ENCODE measurements around the gene TIMM29. TPM values are rescaled to one million over a fixed set of nuclear protein-coding genes. Genes with fewer than 3 reads are reported as not detected.
A peak's percentile ranks its signal among the peaks of the same experiment; 100 is the strongest.

TIMM29 gene
- total RNA-seq (10 to 100 TPM in 5 of 6 donors, 1 to 10 TPM in 1; 7.9 to 11.6 (median 10.3) TPM), polyA plus RNA-seq (1 to 10 TPM; 7.8 to 9.8 TPM)

DNA sequence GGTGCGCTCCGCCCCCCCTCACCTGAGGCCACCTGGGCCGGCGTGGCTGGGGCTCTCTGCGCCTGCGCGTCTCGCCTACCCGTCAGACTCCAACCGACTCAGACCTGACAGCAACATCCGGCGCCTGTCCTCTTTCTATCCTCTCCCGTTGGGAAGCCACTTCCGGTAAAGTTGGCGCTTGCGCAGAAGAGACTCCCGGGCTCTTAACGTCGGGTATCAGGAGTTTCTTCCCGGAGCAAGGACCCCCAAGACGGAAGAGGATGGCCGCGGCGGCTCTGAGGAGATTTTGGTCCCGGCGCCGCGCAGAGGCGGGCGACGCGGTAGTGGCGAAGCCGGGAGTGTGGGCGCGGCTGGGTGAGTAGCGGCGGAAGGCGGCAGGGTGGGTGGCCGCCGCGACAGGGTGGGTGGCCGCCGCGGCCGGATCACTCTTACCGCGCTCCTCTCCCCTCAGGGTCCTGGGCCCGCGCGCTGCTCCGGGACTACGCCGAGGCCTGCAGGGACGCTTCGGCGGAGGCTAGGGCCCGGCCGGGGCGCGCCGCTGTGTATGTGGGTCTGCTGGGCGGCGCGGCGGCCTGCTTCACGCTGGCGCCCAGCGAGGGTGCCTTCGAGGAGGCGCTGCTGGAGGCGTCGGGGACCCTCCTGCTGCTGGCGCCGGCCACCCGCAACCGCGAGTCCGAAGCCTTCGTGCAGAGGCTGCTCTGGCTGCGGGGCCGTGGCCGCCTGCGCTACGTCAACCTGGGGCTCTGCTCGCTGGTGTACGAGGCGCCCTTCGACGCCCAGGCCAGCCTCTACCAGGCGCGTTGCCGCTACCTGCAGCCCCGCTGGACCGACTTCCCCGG is at the start of gene TIMM29, which contains the start of gene YIPF2:
Gene TIMM29 (plus strand): TSS at position 249 of the 839 bp plus-strand sequence. CDS start 12 bp downstream, at position 261.
Gene YIPF2 (minus strand): TSS at position 77 of the 839 bp plus-strand sequence. CDS start 229 bp downstream, outside the sequence.
- no peaks in the 10 kb centered on the region for H3K9me3 ChIP-seq
- no peaks in the 10 kb centered on the region for H3K27me3 ChIP-seq
- intact Hi-C loops (cut with DNase I) = no loop called here
- no peak for FAIRE-seq
- H3K27ac ChIP-seq = peak within 1 kb of the TSS; percentile 73 to 80 (median 78)
- H3K36me3 ChIP-seq = peaks cover 0 to 11% (median 0%) of the 10 kb centered on the region in 3 donors
- WGBS, 2 donors = 0% methylated on average over 61 to 96 of the region's 96 CpGs
- peaks cover 0 to 7% (median 0%) of the 10 kb centered on the region in 3 donors for H3K4me1 ChIP-seq
- ATAC-seq = peak; percentile 94 to 97 (median 94)
- TF ChIP-seq, protein P1, sequence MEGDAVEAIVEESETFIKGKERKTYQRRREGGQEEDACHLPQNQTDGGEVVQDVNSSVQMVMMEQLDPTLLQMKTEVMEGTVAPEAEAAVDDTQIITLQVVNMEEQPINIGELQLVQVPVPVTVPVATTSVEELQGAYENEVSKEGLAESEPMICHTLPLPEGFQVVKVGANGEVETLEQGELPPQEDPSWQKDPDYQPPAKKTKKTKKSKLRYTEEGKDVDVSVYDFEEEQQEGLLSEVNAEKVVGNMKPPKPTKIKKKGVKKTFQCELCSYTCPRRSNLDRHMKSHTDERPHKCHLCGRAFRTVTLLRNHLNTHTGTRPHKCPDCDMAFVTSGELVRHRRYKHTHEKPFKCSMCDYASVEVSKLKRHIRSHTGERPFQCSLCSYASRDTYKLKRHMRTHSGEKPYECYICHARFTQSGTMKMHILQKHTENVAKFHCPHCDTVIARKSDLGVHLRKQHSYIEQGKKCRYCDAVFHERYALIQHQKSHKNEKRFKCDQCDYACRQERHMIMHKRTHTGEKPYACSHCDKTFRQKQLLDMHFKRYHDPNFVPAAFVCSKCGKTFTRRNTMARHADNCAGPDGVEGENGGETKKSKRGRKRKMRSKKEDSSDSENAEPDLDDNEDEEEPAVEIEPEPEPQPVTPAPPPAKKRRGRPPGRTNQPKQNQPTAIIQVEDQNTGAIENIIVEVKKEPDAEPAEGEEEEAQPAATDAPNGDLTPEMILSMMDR (IDR thresholded peaks at IDR 0.05) = no peak
- H3K4me3 ChIP-seq = peak within 1 kb of the TSS; percentile 98 to 99 (median 98)
- peak; percentile 98 to 100 (median 99) for DNase-seq

DNA sequence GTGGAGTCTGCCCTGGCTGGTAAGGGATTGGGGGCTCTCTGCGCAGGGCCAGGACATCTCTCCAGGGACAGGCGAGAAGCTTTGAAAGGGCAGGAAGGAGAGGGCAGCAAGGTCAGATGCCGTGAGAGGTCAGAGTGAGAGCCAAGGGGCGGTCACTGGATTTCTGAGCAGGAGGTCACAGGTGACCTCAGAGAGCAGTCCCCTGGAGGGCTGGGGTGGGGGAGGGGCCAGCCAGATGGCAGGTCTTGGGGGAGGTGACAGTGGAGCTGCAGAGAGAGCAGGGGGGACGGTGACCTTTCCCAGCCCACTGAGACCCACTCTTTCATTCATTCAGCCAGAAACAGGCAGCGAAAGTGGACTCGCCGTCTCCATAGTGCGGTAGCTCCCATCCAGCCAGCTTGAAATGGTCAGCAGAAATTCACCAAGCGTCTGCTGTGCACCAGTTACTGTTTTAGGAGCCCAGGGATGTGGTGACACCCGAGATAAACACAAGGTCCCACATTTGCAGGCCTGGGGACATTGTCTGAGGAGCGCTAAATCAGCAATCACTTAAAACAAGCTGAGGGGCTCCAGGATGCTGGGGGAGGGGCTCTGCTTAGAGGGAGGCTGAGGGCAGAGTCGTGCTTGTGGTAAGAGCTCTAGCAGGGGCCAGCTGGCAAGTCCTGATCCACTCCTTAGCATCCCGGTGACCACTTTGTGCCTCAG is 47.1 kb upstream of the TIMM29 start:
- 80% methylated on average over 14 of the region's 14 CpGs for WGBS, 2 donors
- DNase-seq (no peak), ATAC-seq (no peak), FAIRE-seq (no peak)
- H3K9me3 ChIP-seq = no peaks in the 10 kb centered on the region
- intact Hi-C loops (cut with DNase I) = no loop called here
- TF ChIP-seq, protein P1 (IDR thresholded peaks at IDR 0.05) = no peak
- H3K4me1 ChIP-seq = peaks cover 0 to 16% (median 0%) of the 10 kb centered on the region in 3 donors
- no peaks in the 10 kb centered on the region for H3K36me3 ChIP-seq
- H3K27me3 ChIP-seq = no peaks in the 10 kb centered on the region
- no peak overlapping the region for H3K4me3 ChIP-seq
- no peak overlapping the region for H3K27ac ChIP-seq

DNA sequence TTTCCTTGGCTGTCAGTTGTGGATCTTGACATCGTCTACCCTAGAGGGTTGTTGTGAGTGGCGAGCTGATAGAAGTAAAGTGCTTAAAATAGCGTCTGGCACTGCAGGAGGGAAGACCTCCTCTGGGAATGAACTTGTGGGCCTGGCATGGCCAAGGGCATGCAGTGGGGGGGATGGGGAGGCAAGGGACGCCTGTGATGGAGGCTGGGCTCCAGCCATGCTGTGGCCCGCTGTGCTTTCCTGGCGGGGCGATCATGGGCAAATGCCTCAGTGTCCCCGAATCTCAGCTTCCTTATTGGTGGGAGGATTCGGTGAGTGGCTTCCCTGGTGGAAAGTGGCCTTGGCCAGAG is 46.5 kb upstream of the TIMM29 start:
- DNase-seq (no peak), FAIRE-seq (no peak), ATAC-seq (no peak)
- H3K27ac ChIP-seq = no peak overlapping the region
- H3K4me1 ChIP-seq = peaks cover 0 to 12% (median 0%) of the 10 kb centered on the region in 3 donors
- 78 to 79% methylated on average over 9 of the region's 9 CpGs for WGBS, 2 donors
- intact Hi-C loops (cut with DNase I) = no loop called here
- no peaks in the 10 kb centered on the region for H3K36me3 ChIP-seq
- TF ChIP-seq, protein P1 (IDR thresholded peaks at IDR 0.05) = no peak
- H3K4me3 ChIP-seq = no peak overlapping the region
- H3K27me3 ChIP-seq = no peaks in the 10 kb centered on the region
- no peaks in the 10 kb centered on the region for H3K9me3 ChIP-seq

DNA sequence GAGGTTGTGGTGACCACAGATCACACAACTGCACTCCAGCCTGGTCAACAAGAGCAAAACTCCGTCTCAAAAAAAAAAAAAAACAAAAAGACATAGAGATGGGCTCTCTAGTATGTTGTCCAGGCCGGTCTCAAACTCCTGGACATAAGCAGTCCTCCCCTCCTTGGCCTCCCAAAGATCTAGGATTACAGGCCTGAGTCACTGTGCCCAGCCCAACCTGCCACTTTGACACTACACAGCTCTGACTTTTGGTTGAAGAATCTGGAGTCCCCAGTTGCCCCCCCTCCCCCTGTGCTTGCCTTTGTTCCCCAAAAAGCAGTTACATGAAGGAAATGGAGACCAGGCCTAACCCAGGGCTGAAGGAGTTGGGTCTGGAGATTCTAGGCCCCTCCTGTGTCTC is 44.3 kb upstream of the TIMM29 start:
- DNase-seq (no peak), FAIRE-seq (no peak), ATAC-seq (no peak)
- H3K27me3 ChIP-seq = no peaks in the 10 kb centered on the region
- TF ChIP-seq, protein P1 (IDR thresholded peaks at IDR 0.05) = no peak
- 74 to 86% methylated on average over 2 of the region's 2 CpGs for WGBS, 2 donors
- no peaks in the 10 kb centered on the region for H3K9me3 ChIP-seq
- H3K4me1 ChIP-seq = peaks cover 0 to 5% (median 0%) of the 10 kb centered on the region in 3 donors
- H3K36me3 ChIP-seq = no peaks in the 10 kb centered on the region
- no peak overlapping the region for H3K27ac ChIP-seq
- intact Hi-C loops (cut with DNase I) = no loop called here
- H3K4me3 ChIP-seq = no peak overlapping the region

Measured in pancreas (tissue), 10 donors.